Glutamatergic neuron (in vitro differentiated cells): ENCODE data around the gene LHFPL6. TPM values are rescaled to one million over a fixed set of nuclear protein-coding genes. Genes with fewer than 3 reads are reported as not detected.

Experiments
- DNase-seq: peaks from one replicate; pipeline ENCODE4 v3.0.0; 2022
- H3K27ac Mint-ChIP-seq: one replicate; pipeline ENCODE4 v1.8.0; 2020; ENCODE audit warnings: mild to moderate bottlenecking, mixed read lengths, inconsistent platforms; ENCODE audit not compliant: unreplicated experiment
- H3K27me3 Mint-ChIP-seq: one replicate; pipeline ENCODE4 v1.8.0; 2020; ENCODE audit warnings: mild to moderate bottlenecking, moderate library complexity, mixed read lengths, inconsistent platforms; ENCODE audit not compliant: unreplicated experiment
- H3K36me3 Mint-ChIP-seq: one replicate; pipeline ENCODE4 v1.8.0; 2020; ENCODE audit warnings: mild to moderate bottlenecking, mixed read lengths, inconsistent platforms; ENCODE audit not compliant: unreplicated experiment
- H3K4me1 Mint-ChIP-seq: one replicate; pipeline ENCODE4 v1.8.0; 2020; ENCODE audit warnings: mild to moderate bottlenecking, low read depth, mixed read lengths, inconsistent platforms; ENCODE audit not compliant: unreplicated experiment
- H3K4me3 Mint-ChIP-seq: one replicate; pipeline ENCODE4 v1.8.0; 2020; ENCODE audit warnings: mild to moderate bottlenecking, mixed read lengths, inconsistent platforms; ENCODE audit not compliant: unreplicated experiment
- H3K9me3 Mint-ChIP-seq: one replicate; pipeline ENCODE4 v1.8.0; 2020; ENCODE audit warnings: mild to moderate bottlenecking, moderate library complexity, mixed read lengths, inconsistent platforms; ENCODE audit not compliant: unreplicated experiment
- CTCF ChIP-seq: fragments of 200-600 bp; sonication (generic); IDR thresholded peaks from one replicate; pipeline ENCODE4 v1.5.0; 2021; ENCODE audit not compliant: partially characterized antibody, unreplicated experiment
- total RNA-seq: library from RNA; stranded (reverse); fragmentation: NEBNext Ultra II Directional; extraction: Animal tissue kit (Norgen Biotek cat#: 25700); gene quantifications from one replicate; pipeline ENCODE4 v1.2.1, GENCODE V29; 2021; ENCODE audit not compliant: unreplicated experiment

Gene LHFPL6
- total RNA-seq, 1 donor from 2014 or later = 1.7 TPM

- Mint-ChIP-seq H3K4me3 (no peak overlapping the region), H3K4me1 (no peaks in the 10 kb centered on the region), H3K36me3 (no peaks in the 10 kb centered on the region), H3K9me3 (no peaks in the 10 kb centered on the region), H3K27ac (no peak overlapping the region), H3K27me3 (no peaks in the 10 kb centered on the region)
- no peak for DNase-seq
- TF ChIP-seq CTCF = no peak
Measured at GRCh38 chr13:39567569-39567968, 35.4 kb downstream of the LHFPL6 start.

DNA sequence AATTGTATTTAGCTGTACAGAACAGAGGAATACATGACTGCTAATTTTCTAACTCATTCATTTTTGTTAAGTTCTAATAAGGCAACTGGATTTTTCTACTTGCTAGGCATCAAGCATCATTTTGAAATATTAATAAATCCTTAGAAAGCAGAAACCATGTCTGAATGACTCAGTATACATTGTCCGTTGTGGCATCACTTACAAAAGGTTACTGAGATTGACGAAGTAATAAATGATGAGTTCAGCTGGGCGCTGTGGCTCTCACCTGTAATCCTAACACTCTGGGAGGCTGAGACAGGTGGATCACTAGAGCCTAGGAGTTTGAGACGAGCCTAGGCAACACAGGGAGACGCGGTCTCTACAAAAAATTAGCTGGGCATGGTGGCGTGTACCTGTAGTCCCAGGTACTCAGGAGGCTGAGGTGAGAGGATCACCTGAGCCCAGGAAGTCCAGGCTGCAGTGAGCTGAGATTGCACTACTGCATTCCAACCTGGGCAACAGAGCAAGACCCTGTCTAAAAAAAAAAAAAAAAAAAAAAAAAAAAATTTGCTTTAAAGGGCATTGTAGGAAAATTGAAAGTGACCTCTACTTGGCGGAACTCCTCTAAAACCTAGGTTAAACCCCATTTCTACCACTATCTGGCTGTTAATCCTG, 36.6 kb downstream of the LHFPL6 start:
- Mint-ChIP-seq H3K27ac (no peak overlapping the region), H3K4me3 (no peak overlapping the region), H3K27me3 (no peaks in the 10 kb centered on the region), H3K4me1 (no peaks in the 10 kb centered on the region), H3K36me3 (no peaks in the 10 kb centered on the region), H3K9me3 (no peaks in the 10 kb centered on the region)
- no peak for DNase-seq
- TF ChIP-seq CTCF = no peak

DNA sequence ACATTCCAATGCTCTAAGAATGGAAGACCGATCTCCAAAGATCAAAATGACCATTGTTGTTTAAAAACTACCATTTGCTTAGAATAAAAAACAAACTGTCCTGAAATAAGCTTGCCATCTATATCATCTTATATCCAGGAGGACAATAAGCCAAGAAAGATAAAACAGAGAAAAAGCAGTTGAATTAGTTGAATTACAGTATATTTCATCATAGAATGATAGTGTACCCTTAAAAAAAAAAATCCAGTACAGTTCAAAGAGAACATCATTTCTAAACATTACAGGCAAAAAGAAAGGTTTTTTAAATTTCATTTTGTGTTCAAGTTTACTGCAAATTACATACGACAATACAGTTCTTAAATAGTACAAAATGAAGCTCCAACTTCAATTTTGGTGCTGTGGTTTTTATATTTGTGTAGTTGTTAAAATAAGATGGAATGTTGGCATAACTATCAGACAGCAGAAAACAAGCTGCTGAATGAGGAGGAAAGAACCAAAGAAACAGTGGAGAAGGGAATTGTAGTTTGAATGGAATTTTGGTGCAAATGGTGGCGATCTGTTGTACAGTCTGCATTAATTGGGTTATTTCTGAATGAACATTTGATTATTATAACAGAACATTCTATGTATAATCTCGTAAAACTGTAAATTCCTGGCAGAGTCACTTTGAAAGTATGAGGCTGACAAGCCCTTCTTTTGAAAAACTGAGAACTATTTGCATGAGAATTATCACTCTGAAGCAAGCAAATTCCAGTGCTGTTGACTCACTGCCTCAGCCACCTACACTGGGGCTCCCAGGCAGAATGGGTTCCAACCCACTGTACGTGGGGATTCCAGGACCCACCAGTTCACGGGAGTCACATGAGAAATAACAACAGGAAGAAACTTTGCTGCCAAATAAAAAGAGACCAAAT, 37.7 kb downstream of the LHFPL6 start:
- Mint-ChIP-seq H3K27ac (no peak overlapping the region), H3K36me3 (no peaks in the 10 kb centered on the region), H3K27me3 (no peaks in the 10 kb centered on the region), H3K4me1 (no peaks in the 10 kb centered on the region), H3K4me3 (no peak overlapping the region), H3K9me3 (no peaks in the 10 kb centered on the region)
- DNase-seq = no peak
- no peak for TF ChIP-seq CTCF

DNA sequence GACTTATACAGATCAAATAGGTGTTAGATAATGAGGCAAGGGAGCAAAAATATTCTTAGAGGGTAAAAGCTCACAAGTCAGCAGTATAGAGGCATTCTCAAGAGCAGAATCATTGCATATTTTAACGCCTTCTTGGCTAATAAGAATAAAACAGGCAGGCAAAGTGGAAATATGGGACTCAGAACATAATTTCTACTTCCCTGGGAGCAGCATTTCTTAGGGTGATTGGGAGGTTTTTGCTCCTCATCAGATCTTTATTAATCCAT, 39.6 kb downstream of the LHFPL6 start:
- no peak for TF ChIP-seq CTCF
- no peaks in the 10 kb centered on the region for H3K36me3 Mint-ChIP-seq
- H3K4me3 Mint-ChIP-seq = no peak overlapping the region
- no peak for DNase-seq
- no peaks in the 10 kb centered on the region for H3K9me3 Mint-ChIP-seq
- no peak overlapping the region for H3K27ac Mint-ChIP-seq
- H3K27me3 Mint-ChIP-seq = no peaks in the 10 kb centered on the region
- no peaks in the 10 kb centered on the region for H3K4me1 Mint-ChIP-seq

DNA sequence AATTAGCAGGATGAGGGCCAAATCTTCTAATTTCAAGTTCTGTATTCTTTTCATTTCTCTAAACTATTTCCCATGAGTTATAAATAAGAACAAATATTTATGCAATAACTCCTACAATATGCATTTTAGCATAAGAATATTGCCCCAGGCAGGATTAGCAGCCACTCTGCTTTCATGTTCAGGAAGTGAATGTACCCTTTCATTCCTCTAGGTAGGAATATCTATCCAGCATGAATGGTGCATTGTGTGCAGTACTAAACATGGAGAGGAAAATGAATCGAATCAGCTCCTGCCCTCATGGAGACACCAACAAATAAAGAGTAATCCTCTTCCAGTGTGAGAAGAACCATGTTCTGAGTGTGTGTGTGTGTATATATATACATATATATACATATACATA, 41.0 kb downstream of the LHFPL6 start:
- no peaks in the 10 kb centered on the region for H3K9me3 Mint-ChIP-seq
- no peak for TF ChIP-seq CTCF
- H3K27me3 Mint-ChIP-seq = no peaks in the 10 kb centered on the region
- H3K27ac Mint-ChIP-seq = no peak overlapping the region
- DNase-seq = no peak
- no peak overlapping the region for H3K4me3 Mint-ChIP-seq
- no peaks in the 10 kb centered on the region for H3K4me1 Mint-ChIP-seq
- H3K36me3 Mint-ChIP-seq = no peaks in the 10 kb centered on the region
